Neuron (in vitro differentiated cells): ENCODE measurements around the gene ALKBH4.

Experiments used
- H2AFZ ChIP-seq: one replicate; pipeline ENCODE4 v1.6.1; 2013; ENCODE audit warnings: low read depth, mild to moderate bottlenecking, inconsistent platforms, low read length, moderate library complexity
- H3K27me3 ChIP-seq: one replicate; pipeline ENCODE4 v1.6.1; 2013; ENCODE audit warnings: low read length; ENCODE audit not compliant: insufficient read depth
- H3K36me3 ChIP-seq: one replicate; pipeline ENCODE4 v1.6.1; 2013; ENCODE audit warnings: low read length; ENCODE audit not compliant: insufficient read depth
- H3K4me1 ChIP-seq: one replicate; pipeline ENCODE4 v1.6.1; 2013; ENCODE audit warnings: low read length; ENCODE audit not compliant: insufficient read depth
- H3K4me3 ChIP-seq: 2 replicates; pipeline ENCODE4 v1.5.1; 2013; ENCODE audit warnings: mild to moderate bottlenecking, low read length, moderate library complexity
- H3K9me3 ChIP-seq: one replicate; pipeline ENCODE4 v1.6.1; 2013; ENCODE audit warnings: low read length

ALKBH4 gene

DNA sequence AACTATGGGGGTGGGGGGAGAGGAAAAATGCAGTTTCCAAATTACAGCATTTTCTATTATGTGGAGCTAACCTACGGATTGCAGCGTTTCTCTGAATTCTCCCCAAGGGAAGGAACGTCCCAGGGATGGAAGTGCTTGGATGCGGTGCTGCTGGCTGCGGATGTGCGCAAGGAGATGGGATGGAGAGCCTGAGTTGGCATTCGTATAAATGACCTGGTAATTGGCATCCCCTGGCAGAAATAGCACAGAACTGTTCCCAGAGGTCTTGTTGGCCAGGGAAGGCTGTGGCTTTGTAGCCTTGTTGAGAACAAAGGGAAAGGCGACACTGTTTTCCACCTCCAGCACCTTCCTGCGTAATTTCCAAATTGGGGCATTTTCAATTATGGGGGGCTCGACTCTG lies 28.5 kb downstream of the ALKBH4 start:
- Histone ChIP-seq H3K9me3 (no peaks in the 10 kb centered on the region), H2AFZ (no peak overlapping the region), H3K27me3 (no peaks in the 10 kb centered on the region), H3K4me3 (no peak overlapping the region), H3K36me3 (peaks cover 10% of the 10 kb centered on the region), H3K4me1 (peaks cover 22% of the 10 kb centered on the region)

DNA sequence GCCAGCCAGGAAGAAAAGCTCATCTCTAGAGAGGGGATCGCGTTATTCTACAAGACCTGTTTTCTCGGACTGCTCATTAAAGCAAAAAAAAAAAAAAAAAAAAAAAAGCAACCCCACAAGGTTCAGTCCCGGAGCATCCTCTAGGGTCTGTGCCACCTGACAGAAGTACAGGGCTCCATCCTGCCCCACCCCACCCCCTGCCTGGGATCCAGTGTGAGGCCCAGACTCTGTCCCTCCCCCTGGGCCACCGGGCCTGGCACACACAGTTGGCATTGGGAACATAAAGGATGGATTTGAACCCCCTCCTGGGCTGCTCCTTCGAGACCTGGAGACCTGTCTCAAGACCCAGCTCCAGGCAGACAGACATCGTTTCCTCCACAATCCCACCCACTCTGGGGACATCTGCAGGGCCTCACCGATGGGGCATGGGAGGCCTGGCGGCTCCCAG lies 30.6 kb downstream of the ALKBH4 start:
- Histone ChIP-seq H3K4me3 (peak overlapping the region; percentile 96), H3K36me3 (peaks cover 5% of the 10 kb centered on the region), H3K4me1 (peaks cover 22% of the 10 kb centered on the region), H2AFZ (peak overlapping the region; percentile 98), H3K9me3 (no peaks in the 10 kb centered on the region), H3K27me3 (no peaks in the 10 kb centered on the region)

DNA sequence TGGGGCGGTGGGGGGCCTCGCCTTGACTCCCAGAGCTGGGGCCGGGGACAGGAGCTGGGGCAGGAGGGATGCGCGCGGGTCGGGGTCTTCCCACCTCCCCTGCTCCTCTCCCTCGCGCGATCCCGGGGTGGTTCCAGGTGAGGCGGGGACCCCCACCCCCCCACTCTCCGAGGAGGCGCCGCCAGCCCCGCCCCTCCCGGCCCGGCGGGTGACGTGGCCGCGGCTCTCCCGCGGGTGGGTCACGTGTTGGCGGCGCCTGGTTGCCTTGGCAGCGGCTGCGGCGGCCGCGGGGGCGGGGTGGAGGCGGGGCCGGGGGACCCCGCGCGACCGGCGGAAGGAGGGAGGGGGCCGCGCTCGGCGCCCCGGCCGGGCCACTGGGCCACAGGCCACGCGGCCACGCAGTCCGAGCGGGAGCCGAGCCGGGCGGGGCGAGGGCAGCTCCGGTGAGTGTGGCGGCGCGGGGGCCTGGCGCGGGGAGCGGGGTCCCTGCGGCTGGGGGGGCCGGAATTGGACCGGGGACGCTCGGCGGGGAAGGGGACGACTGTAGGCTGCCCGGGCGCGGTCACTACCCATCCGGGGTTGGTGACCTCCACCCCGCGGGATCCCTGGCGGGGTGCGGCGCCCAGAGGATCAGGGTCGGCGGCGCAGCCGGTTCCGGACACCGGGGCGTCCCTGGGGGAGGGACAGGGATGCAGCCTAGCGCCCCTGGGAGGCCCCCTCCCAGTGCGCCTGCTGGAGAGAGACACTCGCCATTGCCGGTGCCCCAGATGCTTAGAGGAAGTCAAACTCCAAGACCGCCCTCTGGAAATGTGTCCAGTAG lies 31.2 kb downstream of the ALKBH4 start, which contains the start of gene ORAI2:
Gene ORAI2 (plus strand): TSS at position 357 of the 820 bp plus-strand sequence. CDS start 5,382 bp downstream, outside the sequence.
- Histone ChIP-seq H3K36me3 (no peaks in the 10 kb centered on the region), H3K4me1 (peaks cover 22% of the 10 kb centered on the region), H2AFZ (peak within 1 kb of the TSS; percentile 98), H3K9me3 (no peaks in the 10 kb centered on the region), H3K27me3 (no peaks in the 10 kb centered on the region), H3K4me3 (peak within 1 kb of the TSS; percentile 96)

DNA sequence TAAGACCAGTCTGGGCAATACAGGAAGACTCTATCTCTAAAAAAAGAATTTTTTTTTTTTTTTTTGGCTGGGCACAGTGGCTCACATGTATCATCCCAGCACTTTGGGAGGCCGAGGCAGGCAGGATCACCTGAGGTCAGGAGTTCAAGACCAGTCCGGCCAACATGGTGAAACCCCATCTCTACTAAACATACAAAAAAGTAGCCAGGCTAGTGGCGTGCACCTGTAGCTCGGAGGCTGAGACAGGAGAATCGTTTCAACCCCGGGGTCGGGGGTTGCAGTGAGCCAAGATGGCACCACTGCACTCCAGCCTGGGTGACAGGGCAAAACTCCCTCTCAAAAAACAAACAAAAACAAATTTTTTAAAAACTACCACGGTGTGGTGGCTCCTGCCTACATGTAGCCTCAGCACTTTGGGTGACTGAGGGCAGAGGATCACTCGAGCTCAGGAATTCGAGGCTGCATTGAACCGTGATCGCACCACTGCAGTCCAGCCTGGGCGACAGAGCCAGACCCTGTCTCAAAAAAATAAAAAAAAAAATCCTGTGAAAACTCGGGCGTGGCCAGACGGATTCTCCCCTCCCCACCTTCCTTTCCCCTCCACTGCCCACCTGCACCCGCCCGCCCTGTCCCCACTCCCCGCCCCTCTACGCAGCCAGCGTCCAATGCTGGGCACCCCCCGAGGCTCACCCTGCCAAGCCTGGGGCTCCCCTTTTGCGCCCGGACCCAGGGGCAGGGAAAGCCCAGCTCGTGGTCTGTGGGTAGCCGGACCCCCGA lies 32.0 kb downstream of the ALKBH4 start:
- H3K4me1 ChIP-seq: peaks cover 22% of the 10 kb centered on the region
- H2AFZ ChIP-seq: peak overlapping the region; percentile 98
- H3K9me3 ChIP-seq: no peaks in the 10 kb centered on the region
- H3K27me3 ChIP-seq: no peaks in the 10 kb centered on the region
- peak overlapping the region; percentile 96 for H3K4me3 ChIP-seq
- H3K36me3 ChIP-seq: no peaks in the 10 kb centered on the region

DNA sequence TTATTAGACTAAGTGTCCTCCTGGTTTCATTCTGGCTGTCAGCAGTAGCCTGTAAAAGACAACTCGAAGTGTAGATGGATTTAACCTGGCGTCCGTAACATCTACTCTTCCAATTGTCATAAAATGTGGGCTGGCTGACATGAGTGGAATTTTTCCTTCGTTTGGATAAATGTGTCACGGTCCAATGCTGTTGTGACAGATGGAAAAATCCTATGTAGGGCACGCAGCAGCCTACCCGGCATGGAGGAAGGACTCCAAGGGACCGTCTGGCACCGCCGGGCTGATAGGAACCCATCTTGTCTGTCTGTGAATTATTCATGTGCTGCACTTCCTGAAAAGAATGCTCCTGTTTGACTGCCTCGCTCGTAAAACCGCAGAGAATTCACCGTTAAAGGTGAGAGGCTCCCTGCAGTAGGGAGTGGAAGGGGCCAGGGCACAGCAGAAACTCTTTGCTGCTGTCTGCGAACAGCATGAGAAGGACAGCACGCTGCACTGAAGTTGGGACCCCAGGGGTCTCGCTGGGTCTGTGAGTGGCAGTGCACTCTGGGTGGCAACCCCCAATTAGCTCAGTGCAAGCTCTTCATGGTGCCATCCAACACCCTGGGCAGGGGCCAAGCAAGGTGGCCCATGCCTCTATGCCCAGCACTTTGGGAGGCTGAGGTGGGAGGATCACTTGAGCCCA lies 32.9 kb downstream of the ALKBH4 start:
- Histone ChIP-seq H3K36me3 (peaks cover 5% of the 10 kb centered on the region), H3K27me3 (no peaks in the 10 kb centered on the region), H3K4me3 (no peak overlapping the region), H2AFZ (no peak overlapping the region), H3K4me1 (peaks cover 22% of the 10 kb centered on the region), H3K9me3 (no peaks in the 10 kb centered on the region)

DNA sequence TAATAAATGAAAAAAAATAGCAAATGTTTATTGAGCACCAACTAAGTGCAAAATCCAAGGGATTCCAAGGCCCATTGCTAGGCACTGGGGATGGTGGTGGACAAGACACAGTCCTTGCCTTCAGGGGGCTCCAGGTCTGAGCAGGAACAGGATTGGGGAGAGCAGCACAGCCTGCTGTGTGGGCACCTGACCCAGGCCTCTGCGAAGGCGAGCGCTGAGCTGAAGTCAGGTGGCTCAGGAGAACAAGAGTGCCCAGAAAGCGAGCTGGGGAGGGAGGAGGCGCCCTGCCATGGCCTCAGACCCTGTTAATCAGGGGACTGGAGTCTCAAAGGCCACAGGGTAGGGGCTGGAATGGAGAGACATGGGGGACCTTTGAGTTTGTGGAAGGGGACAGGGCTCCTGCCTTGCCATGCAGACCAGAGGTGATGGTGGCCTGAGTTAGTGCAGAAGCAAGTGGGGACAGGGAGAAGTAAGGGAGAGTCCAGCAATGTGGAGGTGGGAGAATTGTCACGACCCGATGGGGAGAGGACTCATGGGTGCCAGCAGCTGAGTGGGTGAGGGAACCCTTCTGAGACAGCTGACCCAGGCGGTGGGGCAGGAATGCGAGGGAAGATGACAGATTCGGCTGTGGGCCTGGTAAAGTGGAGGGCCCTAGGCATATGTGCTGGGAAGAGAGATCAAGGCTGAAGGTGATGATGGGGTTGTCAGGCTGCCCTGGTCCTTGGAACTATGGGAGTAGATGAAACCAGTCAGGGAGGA lies 35.3 kb downstream of the ALKBH4 start:
- Histone ChIP-seq H3K4me3 (no peak overlapping the region), H3K27me3 (no peaks in the 10 kb centered on the region), H3K4me1 (peaks cover 18% of the 10 kb centered on the region)

DNA sequence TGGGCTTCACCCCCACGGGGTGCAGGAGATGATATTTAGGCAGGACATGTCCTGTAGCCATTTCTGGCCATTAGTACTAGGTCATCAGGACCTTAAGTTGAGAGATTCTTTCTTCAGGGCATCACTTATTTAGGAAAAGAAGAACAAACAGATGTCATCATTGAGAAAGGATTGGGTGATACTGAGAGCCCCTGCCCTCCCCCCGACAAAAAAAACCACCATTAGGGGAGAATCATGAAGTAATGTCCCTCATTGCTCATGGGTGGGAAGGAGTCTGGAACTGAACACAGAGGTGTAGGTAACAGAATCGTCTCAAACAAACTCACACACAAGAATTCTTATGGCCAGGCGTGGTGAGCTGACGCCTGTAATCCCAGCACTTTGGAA lies 37.7 kb downstream of the ALKBH4 start:
- Histone ChIP-seq H3K36me3 (peaks cover 37% of the 10 kb centered on the region), H3K9me3 (no peaks in the 10 kb centered on the region), H3K4me1 (peaks cover 6% of the 10 kb centered on the region), H3K27me3 (no peaks in the 10 kb centered on the region), H3K4me3 (no peak overlapping the region), H2AFZ (no peak overlapping the region)

More for the DNA sequence above, 35.3 kb downstream of the ALKBH4 start:
- Histone ChIP-seq H3K9me3 (no peaks in the 10 kb centered on the region), H2AFZ (no peak overlapping the region), H3K36me3 (peaks cover 28% of the 10 kb centered on the region)

DNA sequence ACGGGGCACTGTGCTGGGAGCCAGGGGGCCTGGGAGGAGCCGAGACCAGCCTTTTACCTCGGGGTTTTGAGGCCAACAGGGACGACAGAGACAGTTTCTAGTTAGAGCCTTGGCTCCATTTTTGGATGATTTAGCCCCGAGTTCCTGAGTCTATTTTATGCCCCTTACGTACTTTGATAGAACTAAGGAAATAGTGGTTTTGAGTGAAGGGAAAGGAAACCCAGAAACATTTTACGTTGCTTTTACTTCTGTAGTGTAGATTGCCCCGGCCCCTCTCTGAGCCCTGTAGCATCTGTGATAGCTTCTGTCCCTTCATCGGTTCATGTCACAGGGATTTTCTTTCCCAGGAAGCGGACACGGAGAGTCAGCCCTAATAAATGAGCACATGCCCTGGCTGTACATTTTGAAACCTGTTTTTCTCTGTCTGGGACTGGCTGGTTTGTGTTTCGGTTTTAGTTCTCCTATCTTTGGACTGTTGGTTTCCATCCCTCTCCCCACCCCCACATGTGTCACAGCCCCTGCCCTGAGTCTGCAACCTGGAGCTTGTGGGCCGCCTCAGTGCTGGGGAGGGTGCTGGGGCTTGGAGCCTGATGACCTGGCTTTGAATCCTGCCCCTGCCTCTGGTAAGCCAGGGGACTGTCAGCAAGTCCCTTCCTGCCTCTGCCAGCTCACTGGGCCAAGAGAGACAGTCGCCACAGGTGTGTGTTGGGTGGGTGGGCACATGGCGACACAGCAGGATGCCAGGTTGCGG lies 38.2 kb downstream of the ALKBH4 start:
- H3K36me3 ChIP-seq: peaks cover 41% of the 10 kb centered on the region
- no peak overlapping the region for H3K4me3 ChIP-seq
- no peaks in the 10 kb centered on the region for H3K9me3 ChIP-seq
- peaks cover under 1% of the 10 kb centered on the region for H3K4me1 ChIP-seq
- H3K27me3 ChIP-seq: no peaks in the 10 kb centered on the region
- no peak overlapping the region for H2AFZ ChIP-seq

DNA sequence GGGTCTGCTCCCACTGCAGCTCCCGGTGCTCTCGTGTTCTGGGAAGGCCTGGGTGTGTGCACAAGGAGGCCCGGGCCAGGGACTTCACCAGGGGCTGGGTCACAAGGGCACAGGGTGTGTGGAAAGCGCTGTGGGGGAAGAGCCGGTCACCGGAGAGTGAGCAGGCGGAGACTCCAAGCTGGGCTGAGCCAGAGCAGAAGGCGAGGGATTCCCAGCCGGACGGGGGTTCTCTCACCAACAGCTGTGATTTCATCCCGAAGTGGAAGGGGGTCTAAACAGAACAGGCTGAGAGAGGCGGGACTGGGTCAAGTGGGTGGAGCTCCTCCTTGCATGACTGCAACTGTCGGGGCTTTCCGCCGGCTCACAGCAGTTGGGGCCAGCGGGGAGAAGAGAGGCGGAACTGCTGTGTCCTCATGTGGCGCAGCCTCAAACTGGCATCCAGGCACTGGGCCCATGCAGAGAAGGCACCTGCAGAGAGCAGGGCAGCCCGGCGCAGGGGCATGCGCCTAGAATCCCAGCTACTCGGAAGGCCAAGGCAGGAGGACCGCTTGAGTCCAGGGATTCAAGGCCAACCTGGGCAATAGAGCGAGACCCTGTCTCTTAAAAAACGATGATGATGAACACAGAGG lies 38.9 kb downstream of the ALKBH4 start:
- peaks cover 46% of the 10 kb centered on the region for H3K36me3 ChIP-seq

DNA sequence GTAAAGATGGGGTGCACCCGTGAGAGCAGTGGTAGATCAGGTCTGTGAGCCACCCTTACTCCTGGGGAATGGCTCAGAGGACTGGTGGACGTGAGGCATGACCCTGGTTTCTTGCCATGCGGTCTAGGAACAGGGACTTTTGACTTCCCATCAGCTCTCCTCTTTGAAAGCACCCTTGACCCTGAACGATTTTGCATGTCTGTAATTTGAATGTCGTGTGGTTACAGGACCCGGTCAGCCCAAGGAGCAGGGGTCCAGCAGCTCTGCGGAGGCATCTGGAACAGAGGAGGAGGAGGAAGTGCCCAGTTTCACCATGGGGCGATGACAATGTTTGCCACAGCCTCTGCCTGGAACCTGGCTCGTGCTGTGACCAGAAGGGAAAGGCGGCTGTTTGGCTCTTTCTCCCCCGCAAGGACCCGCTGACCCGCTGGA lies 39.9 kb downstream of the ALKBH4 start:
- no peak overlapping the region for H3K4me3 ChIP-seq
- H3K27me3 ChIP-seq: no peaks in the 10 kb centered on the region
- H3K9me3 ChIP-seq: no peaks in the 10 kb centered on the region
- H3K4me1 ChIP-seq: no peaks in the 10 kb centered on the region
- H2AFZ ChIP-seq: no peak overlapping the region
- peaks cover 55% of the 10 kb centered on the region for H3K36me3 ChIP-seq

More for the DNA sequence above, 38.9 kb downstream of the ALKBH4 start:
- H3K9me3 ChIP-seq: no peaks in the 10 kb centered on the region
- no peak overlapping the region for H3K4me3 ChIP-seq
- H3K4me1 ChIP-seq: no peaks in the 10 kb centered on the region
- no peaks in the 10 kb centered on the region for H3K27me3 ChIP-seq
- H2AFZ ChIP-seq: no peak overlapping the region

DNA sequence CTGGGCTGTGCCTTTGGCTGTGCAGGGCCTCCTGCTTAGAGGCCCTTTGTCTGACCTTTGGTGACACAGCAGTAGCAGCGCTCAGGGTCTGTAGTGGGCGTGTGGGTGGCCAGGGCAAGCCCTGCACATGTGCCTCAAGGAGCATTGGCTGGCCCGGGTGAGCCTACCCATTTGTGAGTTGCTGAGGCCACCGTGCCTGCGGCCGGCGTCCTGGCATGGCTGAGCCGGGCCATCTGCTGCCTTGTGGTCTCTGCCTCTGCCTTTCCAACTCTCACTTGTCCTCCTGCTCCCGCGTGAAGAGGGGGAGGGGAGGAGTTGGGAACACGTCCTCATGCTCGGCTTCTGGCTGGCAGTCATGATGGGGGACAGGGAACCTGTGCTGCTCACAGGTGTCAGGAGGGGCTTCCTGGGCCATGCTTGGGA lies 40.5 kb downstream of the ALKBH4 start:
- no peak overlapping the region for H2AFZ ChIP-seq
- no peaks in the 10 kb centered on the region for H3K9me3 ChIP-seq
- H3K36me3 ChIP-seq: peaks cover 59% of the 10 kb centered on the region
- H3K4me1 ChIP-seq: no peaks in the 10 kb centered on the region
- H3K4me3 ChIP-seq: no peak overlapping the region
- no peaks in the 10 kb centered on the region for H3K27me3 ChIP-seq
